ENCODE results near the gene NECTIN3.

NECTIN3 gene
- total RNA-seq = 1.5 reads per million

- DNase-seq = peak; percentile 81
Observed at GRCh38 chr3:111071257-111072030, at the start of gene NECTIN3. Gene NECTIN3, plus strand, starts transcription at chr3:111071816. Its CDS starts 202 bp downstream, at chr3:111072018.

- no peak for DNase-seq
Observed at GRCh38 chr3:111027868-111028267, 43.7 kb upstream of the NECTIN3 start.

- DNase-seq = no peak
Observed at GRCh38 chr3:111031538-111031937, 40.1 kb upstream of the NECTIN3 start.

GRCh38 chr3:111032677-111033076, 38.9 kb upstream of the NECTIN3 start:
- no peak for DNase-seq

GRCh38 chr3:111033470-111034050, 38.1 kb upstream of the NECTIN3 start:
- no peak for DNase-seq

GRCh38 chr3:111035316-111035715, 36.3 kb upstream of the NECTIN3 start:
- no peak for DNase-seq

GRCh38 chr3:111035902-111036301, 35.7 kb upstream of the NECTIN3 start:
- DNase-seq = no peak

- no peak for DNase-seq
Observed at GRCh38 chr3:111040959-111041358, 30.7 kb upstream of the NECTIN3 start.

GRCh38 chr3:111045564-111045963, 26.1 kb upstream of the NECTIN3 start:
- no peak for DNase-seq

GRCh38 chr3:111047042-111047441, 24.6 kb upstream of the NECTIN3 start:
- DNase-seq = no peak

GRCh38 chr3:111047812-111048435, 23.7 kb upstream of the NECTIN3 start:
- DNase-seq = no peak

GRCh38 chr3:111051354-111051753, 20.3 kb upstream of the NECTIN3 start:
- no peak for DNase-seq

GRCh38 chr3:111068574-111068973, 3.0 kb upstream of the NECTIN3 start:
- DNase-seq = no peak

- DNase-seq = no peak
Observed at GRCh38 chr3:111069974-111070771, 1.4 kb upstream of the NECTIN3 start.

GRCh38 chr3:111070772-111071256, 802 bp upstream of the NECTIN3 start:
- DNase-seq = peak; percentile 4

GRCh38 chr3:111072031-111072921, 660 bp downstream of the NECTIN3 start:
- DNase-seq = peak; percentile 8

- DNase-seq = no peak
Observed at GRCh38 chr3:111073218-111073617, 1.6 kb downstream of the NECTIN3 start.

GRCh38 chr3:111076732-111077131, 5.1 kb downstream of the NECTIN3 start:
- no peak for DNase-seq

GRCh38 chr3:111077369-111077768, 5.8 kb downstream of the NECTIN3 start:
- DNase-seq = no peak

GRCh38 chr3:111080413-111080812, 8.8 kb downstream of the NECTIN3 start:
- no peak for DNase-seq

GRCh38 chr3:111081008-111081545, 9.5 kb downstream of the NECTIN3 start:
- no peak for DNase-seq

GRCh38 chr3:111084911-111085310, 13.3 kb downstream of the NECTIN3 start:
- no peak for DNase-seq

Measured in effector CD4-positive, alpha-beta T cell (primary cell).